ENCODE measurements around the gene MSANTD7.

GRCh38 chr10:14820775-14821154, 17.3 kb upstream of the MSANTD7 start:
- TF ChIP-seq CTCF (IDR thresholded peaks at IDR 0.05), result no peak
- no peak for TF ChIP-seq POLR2A (IDR thresholded peaks at IDR 0.05)
